Nephron progenitor cell (in vitro differentiated cells): ENCODE data around the gene LCE2A.

Experiments used
- DNase-seq: peaks from one replicate; pipeline ENCODE4 v3.0.0; 2021
- H3K27ac Mint-ChIP-seq: 2 replicates; pipeline ENCODE4 v1.8.0; 2021; ENCODE audit warnings: mild to moderate bottlenecking, moderate library complexity, mixed read lengths
- H3K27me3 Mint-ChIP-seq: 2 replicates; pipeline ENCODE4 v1.8.0; 2021; ENCODE audit warnings: mild to moderate bottlenecking, low read depth, mixed read lengths; ENCODE audit not compliant: poor library complexity
- H3K36me3 Mint-ChIP-seq: 2 replicates; pipeline ENCODE4 v1.8.0; 2021; ENCODE audit warnings: low read depth, mixed read lengths
- H3K4me1 Mint-ChIP-seq: 2 replicates; pipeline ENCODE4 v1.8.0; 2021; ENCODE audit warnings: mixed read lengths
- H3K4me3 Mint-ChIP-seq: 2 replicates; pipeline ENCODE4 v1.8.0; 2021; ENCODE audit warnings: mild to moderate bottlenecking, moderate library complexity, mixed read lengths
- H3K9me3 Mint-ChIP-seq: 2 replicates; pipeline ENCODE4 v1.8.0; 2021; ENCODE audit warnings: mild to moderate bottlenecking, moderate library complexity, mixed read lengths
- TF ChIP-seq, protein P1 (sequence below): fragments of 200-600 bp; sonication (generic); IDR thresholded peaks from 2 replicates; pipeline ENCODE4 v1.5.0; 2021; ENCODE audit warnings: antibody characterized with exemption

Gene LCE2A

DNA sequence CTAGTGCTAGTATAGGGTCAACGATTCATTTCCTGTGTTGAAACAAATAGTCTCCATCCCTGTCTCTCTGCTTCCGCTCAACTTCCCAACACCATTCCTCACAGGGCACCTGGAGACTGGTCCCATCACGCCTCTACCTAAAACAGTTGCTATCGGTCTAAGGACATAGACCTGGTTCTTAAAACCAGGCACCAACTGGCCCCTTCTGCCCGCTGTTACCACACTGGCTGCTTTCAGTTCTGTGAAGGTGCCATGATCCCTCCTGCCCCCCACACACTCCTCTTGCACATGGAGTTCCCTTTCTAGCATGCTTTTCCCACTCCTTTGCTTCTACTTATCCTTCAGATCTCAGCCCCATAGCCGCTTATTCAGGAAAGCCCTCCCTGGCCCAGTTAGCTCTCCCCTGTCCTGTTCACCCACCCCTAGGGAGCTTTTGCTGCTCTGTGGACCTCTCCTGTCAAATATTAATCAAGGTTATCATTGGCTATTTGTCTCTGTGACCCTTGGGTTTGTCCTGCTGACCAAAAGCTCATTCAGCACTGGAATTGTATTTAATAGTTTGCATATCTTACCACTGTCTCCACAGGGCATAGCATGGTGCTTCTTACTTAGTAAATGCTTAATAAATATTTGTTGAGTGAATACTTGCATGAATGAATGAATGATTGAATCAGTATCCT, 47.8 kb downstream of the LCE2A start:
- H3K4me3 Mint-ChIP-seq, result no peak overlapping the region
- H3K36me3 Mint-ChIP-seq, result no peaks in the 10 kb centered on the region
- no peaks in the 10 kb centered on the region for H3K27me3 Mint-ChIP-seq
- H3K27ac Mint-ChIP-seq, result no peak overlapping the region
- H3K9me3 Mint-ChIP-seq, result peaks cover 90% of the 10 kb centered on the region
- no peaks in the 10 kb centered on the region for H3K4me1 Mint-ChIP-seq
- no peak for DNase-seq
- TF ChIP-seq, protein P1, sequence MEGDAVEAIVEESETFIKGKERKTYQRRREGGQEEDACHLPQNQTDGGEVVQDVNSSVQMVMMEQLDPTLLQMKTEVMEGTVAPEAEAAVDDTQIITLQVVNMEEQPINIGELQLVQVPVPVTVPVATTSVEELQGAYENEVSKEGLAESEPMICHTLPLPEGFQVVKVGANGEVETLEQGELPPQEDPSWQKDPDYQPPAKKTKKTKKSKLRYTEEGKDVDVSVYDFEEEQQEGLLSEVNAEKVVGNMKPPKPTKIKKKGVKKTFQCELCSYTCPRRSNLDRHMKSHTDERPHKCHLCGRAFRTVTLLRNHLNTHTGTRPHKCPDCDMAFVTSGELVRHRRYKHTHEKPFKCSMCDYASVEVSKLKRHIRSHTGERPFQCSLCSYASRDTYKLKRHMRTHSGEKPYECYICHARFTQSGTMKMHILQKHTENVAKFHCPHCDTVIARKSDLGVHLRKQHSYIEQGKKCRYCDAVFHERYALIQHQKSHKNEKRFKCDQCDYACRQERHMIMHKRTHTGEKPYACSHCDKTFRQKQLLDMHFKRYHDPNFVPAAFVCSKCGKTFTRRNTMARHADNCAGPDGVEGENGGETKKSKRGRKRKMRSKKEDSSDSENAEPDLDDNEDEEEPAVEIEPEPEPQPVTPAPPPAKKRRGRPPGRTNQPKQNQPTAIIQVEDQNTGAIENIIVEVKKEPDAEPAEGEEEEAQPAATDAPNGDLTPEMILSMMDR, result no peak

DNA sequence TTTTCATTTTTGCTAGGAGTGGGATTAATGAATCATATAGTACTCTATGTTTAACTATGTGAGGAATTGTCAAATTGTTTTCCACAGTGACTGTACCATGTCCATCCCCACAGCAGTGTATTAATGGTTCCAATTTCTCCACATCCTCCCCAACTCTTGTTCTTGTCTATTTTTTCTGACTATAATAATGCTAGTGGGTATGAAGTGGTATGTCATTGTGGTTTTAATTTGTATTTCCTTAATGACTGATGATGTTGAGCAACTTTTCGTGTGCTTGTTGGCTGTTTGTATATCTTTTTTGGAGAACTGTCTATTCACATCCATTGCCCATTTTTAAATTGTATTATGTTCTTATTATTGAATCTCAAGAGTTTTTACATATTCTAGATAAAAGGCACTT, 49.7 kb downstream of the LCE2A start:
- no peak for DNase-seq
- Mint-ChIP-seq H3K36me3 (no peaks in the 10 kb centered on the region), H3K27ac (no peak overlapping the region), H3K27me3 (no peaks in the 10 kb centered on the region), H3K4me3 (no peak overlapping the region), H3K4me1 (no peaks in the 10 kb centered on the region), H3K9me3 (peaks cover 85% of the 10 kb centered on the region)
- TF ChIP-seq, protein P1, result no peak
